ENCODE data around the gene ITGBL1.

ITGBL1 gene

GRCh38 chr13:101467415-101467814 is 14.9 kb downstream of the ITGBL1 start (continued):
- no peak for TF ChIP-seq ZNF148 (tag by site-specific recombination; IDR thresholded peaks at IDR 0.05; ENCODE audit: borderline replicate concordance)
- no peak for TF ChIP-seq ZBTB7A (tag by site-specific recombination; IDR thresholded peaks at IDR 0.05; ENCODE audit: low read depth)
- TF ChIP-seq ZNF626 (tag by site-specific recombination; IDR thresholded peaks at IDR 0.05) = no peak
- TF ChIP-seq ZNF777 (tag by site-specific recombination; IDR thresholded peaks at IDR 0.05; ENCODE audit: borderline replicate concordance) = no peak
- TF ChIP-seq ZNF121 (tag by site-specific recombination; IDR thresholded peaks at IDR 0.05) = no peak
- TF ChIP-seq ZNF366 (tag by site-specific recombination; conservative IDR thresholded peaks at IDR 0.05) = no peak
- TF ChIP-seq PRDM10 (tag by site-specific recombination; IDR thresholded peaks at IDR 0.05) = no peak
- TF ChIP-seq ZSCAN4 (tag by site-specific recombination; IDR thresholded peaks at IDR 0.05) = no peak
- TF ChIP-seq ZBTB21 (tag by site-specific recombination; IDR thresholded peaks at IDR 0.05) = no peak
- TF ChIP-seq ZNF639 (tag by site-specific recombination; IDR thresholded peaks at IDR 0.05) = no peak
- TF ChIP-seq WT1 (tag by site-specific recombination; IDR thresholded peaks at IDR 0.05) = no peak
- no peak for TF ChIP-seq GLI2 (tag by site-specific recombination; IDR thresholded peaks at IDR 0.05; ENCODE audit: borderline replicate concordance, low read depth)

GRCh38 chr13:101473458-101473857 is 21.0 kb downstream of the ITGBL1 start:
- POLR2A ChIA-PET = no interaction called here
- TF ChIP-seq ZBTB49 (tag by site-specific recombination; IDR thresholded peaks at IDR 0.05; ENCODE audit: low read depth) = no peak
- no peak for TF ChIP-seq YY2 (tag by site-specific recombination; IDR thresholded peaks at IDR 0.05)
- TF ChIP-seq ZNF214 (tag by site-specific recombination; IDR thresholded peaks at IDR 0.05; ENCODE audit: borderline replicate concordance) = no peak
- TF ChIP-seq SP3 (tag by site-specific recombination; IDR thresholded peaks at IDR 0.05) = no peak
- TF ChIP-seq ZNF544 (tag by site-specific recombination; IDR thresholded peaks at IDR 0.05) = no peak
- TF ChIP-seq ZNF132 (tag by site-specific recombination; IDR thresholded peaks at IDR 0.05; ENCODE audit: borderline replicate concordance) = no peak
- TF ChIP-seq ZNF558 (tag by site-specific recombination; IDR thresholded peaks at IDR 0.05) = no peak
- no peak for TF ChIP-seq GFI1B (tag by site-specific recombination; IDR thresholded peaks at IDR 0.05)
- TF ChIP-seq ZNF133 (tag by site-specific recombination; IDR thresholded peaks at IDR 0.05) = no peak
- no peak for TF ChIP-seq ZNF423 (tag by site-specific recombination; IDR thresholded peaks at IDR 0.05)
- no peak for TF ChIP-seq ZBTB6 (tag by site-specific recombination; IDR thresholded peaks at IDR 0.05)
- TF ChIP-seq ZFHX2 (tag by site-specific recombination; conservative IDR thresholded peaks at IDR 0.05) = no peak
- TF ChIP-seq ZNF473 (tag by site-specific recombination; IDR thresholded peaks at IDR 0.05) = no peak

More at GRCh38 chr13:101473458-101473857, 21.0 kb downstream of the ITGBL1 start:
- H3K4me1 ChIP-seq (ENCODE audit: control insufficient read depth, insufficient read depth, low read length) = no peaks in the 10 kb centered on the region
- CTCF ChIA-PET = interaction anchor here (0.6 to 3.0 kb wide), 4 partner anchors 303 to 901 kb away, joined by 3 to 18 read pairs (median 4); no protein-coding TSS in a partner anchor
- H3K27ac ChIP-seq (ENCODE audit: extremely low read depth, low read depth, low read length) = no peak overlapping the region
- H3K36me3 ChIP-seq (ENCODE audit: control insufficient read depth in 2 of 2, insufficient read depth in 1 of 2, low read length in 2 of 2) = no peaks in the 10 kb centered on the region
- H3K9me3 ChIP-seq (ENCODE audit: control insufficient read depth, insufficient read depth, low read depth, low read length) = no peaks in the 10 kb centered on the region
- H3K4me3 ChIP-seq (ENCODE audit: low read depth, low read length) = no peak overlapping the region

Data from HEK293 (cell line).